T follicular helper cell (primary cell): Measurements from ENCODE around the gene ELP4.

Experiments
- DNase-seq: peaks from one replicate; pipeline ENCODE4 v3.0.0-alpha.2; 2020; ENCODE audit warnings: low read depth

The ELP4 gene

GRCh38 chr11:31812383-31813381, 303.1 kb downstream of the ELP4 start:
- no peak for DNase-seq

GRCh38 chr11:31813391-31814175, 304.0 kb downstream of the ELP4 start:
- DNase-seq: no peak

- no peak for DNase-seq
Observed at GRCh38 chr11:31814176-31814868, 304.8 kb downstream of the ELP4 start.

- DNase-seq: no peak
Observed at GRCh38 chr11:31815711-31816467, 306.3 kb downstream of the ELP4 start.

- no peak for DNase-seq
Observed at GRCh38 chr11:31816468-31817053, 307.0 kb downstream of the ELP4 start.

- no peak for DNase-seq
Observed at GRCh38 chr11:31817054-31817620, 307.6 kb downstream of the ELP4 start.

GRCh38 chr11:31817621-31818424, 308.3 kb downstream of the ELP4 start:
- DNase-seq: no peak

GRCh38 chr11:31818425-31818755, 308.8 kb downstream of the ELP4 start:
- DNase-seq: no peak

- DNase-seq: no peak
Observed at GRCh38 chr11:31818874-31819331, 309.3 kb downstream of the ELP4 start.

- no peak for DNase-seq
Observed at GRCh38 chr11:31819621-31820437, 310.3 kb downstream of the ELP4 start.

GRCh38 chr11:31820438-31820818, 310.9 kb downstream of the ELP4 start:
- DNase-seq: no peak

GRCh38 chr11:31821235-31821764, 311.7 kb downstream of the ELP4 start:
- no peak for DNase-seq

- DNase-seq: no peak
Observed at GRCh38 chr11:31821766-31822165, 312.2 kb downstream of the ELP4 start.

- DNase-seq: no peak
Observed at GRCh38 chr11:31822175-31822926, 312.8 kb downstream of the ELP4 start.

GRCh38 chr11:31822927-31823643, 313.5 kb downstream of the ELP4 start:
- no peak for DNase-seq

- no peak for DNase-seq
Observed at GRCh38 chr11:31823644-31824331, 314.2 kb downstream of the ELP4 start.
